ENCODE measurements around the gene SGSM1.
"Not testable (repeated sequence)": the region's sequence is repeated elsewhere in the genome, so short reads cannot be mapped to it uniquely, and the experiment has no call there.

The SGSM1 gene

DNA sequence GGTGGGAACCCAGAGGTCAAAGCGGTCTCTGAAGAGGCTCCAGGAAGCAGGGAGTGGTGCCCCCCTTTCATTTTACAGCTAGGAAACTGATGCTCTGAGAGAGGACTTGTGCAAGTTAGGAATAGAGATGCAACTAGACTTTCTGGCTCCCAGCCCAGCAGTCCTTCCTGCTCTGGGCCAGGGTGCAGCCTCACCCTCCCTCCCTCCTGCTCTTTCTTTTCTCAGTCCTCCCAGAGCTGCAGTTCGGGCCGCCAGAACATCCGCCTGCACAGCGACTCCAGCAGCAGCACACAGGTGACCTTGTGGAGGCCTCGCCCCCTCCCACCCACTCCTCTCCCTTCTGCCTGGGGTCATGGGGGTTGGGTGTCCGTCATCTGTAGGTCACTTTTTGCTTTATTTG, 89.0 kb downstream of the SGSM1 start:
- Histone ChIP-seq H3K4me3 (ENCODE audit: low read length) (no peak overlapping the region), H3K4me1 (ENCODE audit: control insufficient read depth, insufficient read depth, low read length) (peaks cover 1% of the 10 kb centered on the region; the same call in 1 of the 2 replicates), H3K36me3 (ENCODE audit: control insufficient read depth, insufficient read depth, low read length) (no peaks in the 10 kb centered on the region), H3K27ac (ENCODE audit: low read length) (no peak overlapping the region), H3K9me3 (ENCODE audit: control insufficient read depth, insufficient read depth, low read length) (no peaks in the 10 kb centered on the region), H3K27me3 (ENCODE audit: control insufficient read depth, insufficient read depth, low read length) (no peaks in the 10 kb centered on the region)
- no peak for DNase-seq (ENCODE audit: low read depth, low spot score)
- WGBS (ENCODE audit: insufficient coverage, insufficient read length), result no CpG with 5 or more reads among the region's 7 CpGs

DNA sequence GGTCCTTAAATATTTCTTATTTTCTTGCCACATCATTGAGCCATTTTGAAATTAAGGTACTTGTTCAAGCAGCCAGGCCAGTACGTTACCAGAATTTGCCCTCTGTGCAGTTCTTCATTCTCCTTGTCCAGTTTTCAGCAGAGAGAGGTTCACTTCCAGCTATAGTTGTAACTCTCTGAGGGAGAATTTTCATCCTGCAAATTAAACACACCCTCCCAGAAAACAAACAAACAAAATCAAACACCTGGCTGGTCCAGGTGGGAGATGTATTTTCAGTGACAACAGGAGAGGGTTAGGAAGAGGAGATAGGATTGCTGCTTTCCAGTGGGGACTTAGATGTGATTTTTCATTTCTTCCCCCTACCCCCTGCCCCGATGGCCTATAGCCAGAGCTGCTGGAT, 95.4 kb downstream of the SGSM1 start:
- WGBS (ENCODE audit: insufficient coverage, insufficient read length), result no CpG with 5 or more reads among the region's 2 CpGs
- Histone ChIP-seq H3K27me3 (ENCODE audit: control insufficient read depth, insufficient read depth, low read length) (no peaks in the 10 kb centered on the region), H3K9me3 (ENCODE audit: control insufficient read depth, insufficient read depth, low read length) (no peaks in the 10 kb centered on the region), H3K4me3 (ENCODE audit: low read length) (no peak overlapping the region), H3K36me3 (ENCODE audit: control insufficient read depth, insufficient read depth, low read length) (no peaks in the 10 kb centered on the region), H3K27ac (ENCODE audit: low read length) (no peak overlapping the region), H3K4me1 (ENCODE audit: control insufficient read depth, insufficient read depth, low read length) (no peaks in the 10 kb centered on the region)
- DNase-seq (ENCODE audit: low read depth, low spot score), result no peak

DNA sequence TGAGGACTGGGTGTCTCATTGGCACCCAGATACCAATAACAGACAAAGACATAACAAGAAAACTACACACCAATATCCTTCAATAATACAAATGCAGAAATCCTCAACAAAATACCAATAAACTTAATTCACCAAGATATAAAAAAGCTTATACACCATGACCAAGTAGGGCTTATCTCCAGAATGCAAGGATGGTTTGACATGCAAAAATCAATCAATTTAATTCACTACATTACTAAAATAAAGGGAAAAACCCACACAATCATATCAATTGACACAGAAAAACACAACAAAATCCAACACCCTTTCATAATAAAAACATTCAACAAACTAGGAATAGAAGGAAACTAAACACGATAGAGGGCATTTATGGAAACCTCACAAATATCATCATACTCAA, 99.9 kb downstream of the SGSM1 start:
- Histone ChIP-seq H3K27ac (ENCODE audit: low read length) (no peak overlapping the region), H3K4me1 (ENCODE audit: control insufficient read depth, insufficient read depth, low read length) (no peaks in the 10 kb centered on the region), H3K27me3 (ENCODE audit: control insufficient read depth, insufficient read depth, low read length) (no peaks in the 10 kb centered on the region), H3K9me3 (ENCODE audit: control insufficient read depth, insufficient read depth, low read length) (no peaks in the 10 kb centered on the region), H3K36me3 (ENCODE audit: control insufficient read depth, insufficient read depth, low read length) (no peaks in the 10 kb centered on the region), H3K4me3 (ENCODE audit: low read length) (no peak overlapping the region)
- WGBS (ENCODE audit: insufficient coverage, insufficient read length), result no CpG with 5 or more reads among the region's 1 CpG
- DNase-seq (ENCODE audit: low read depth, low spot score), result no peak

DNA sequence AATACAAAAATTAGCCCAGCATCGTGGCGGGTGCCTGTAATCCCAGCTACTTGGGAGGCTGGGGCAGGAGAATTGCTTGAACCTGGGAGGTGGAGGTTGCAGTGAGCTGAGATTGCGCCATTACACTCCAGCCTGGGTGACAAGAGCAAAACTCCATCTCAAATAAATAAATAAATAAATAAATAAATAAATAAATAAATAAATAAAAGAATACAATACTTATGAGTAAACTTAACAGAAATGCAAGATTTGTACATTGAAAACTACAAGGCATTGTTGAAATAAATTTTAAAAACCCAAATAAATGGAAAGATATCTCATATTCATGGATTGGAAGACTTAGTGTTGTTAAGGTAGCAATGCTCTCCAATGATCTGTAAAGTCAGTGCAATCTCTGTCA, 101.1 kb downstream of the SGSM1 start:
- WGBS (ENCODE audit: insufficient coverage, insufficient read length), result no CpG with 5 or more reads among the region's 3 CpGs
- H3K27me3 ChIP-seq (ENCODE audit: control insufficient read depth, insufficient read depth, low read length); H3K4me1 ChIP-seq (ENCODE audit: control insufficient read depth, insufficient read depth, low read length); H3K4me3 ChIP-seq (ENCODE audit: low read length); DNase-seq (ENCODE audit: low read depth, low spot score); H3K27ac ChIP-seq (ENCODE audit: low read length); H3K9me3 ChIP-seq (ENCODE audit: control insufficient read depth, insufficient read depth, low read length); H3K36me3 ChIP-seq (ENCODE audit: control insufficient read depth, insufficient read depth, low read length): not testable (repeated sequence)

DNA sequence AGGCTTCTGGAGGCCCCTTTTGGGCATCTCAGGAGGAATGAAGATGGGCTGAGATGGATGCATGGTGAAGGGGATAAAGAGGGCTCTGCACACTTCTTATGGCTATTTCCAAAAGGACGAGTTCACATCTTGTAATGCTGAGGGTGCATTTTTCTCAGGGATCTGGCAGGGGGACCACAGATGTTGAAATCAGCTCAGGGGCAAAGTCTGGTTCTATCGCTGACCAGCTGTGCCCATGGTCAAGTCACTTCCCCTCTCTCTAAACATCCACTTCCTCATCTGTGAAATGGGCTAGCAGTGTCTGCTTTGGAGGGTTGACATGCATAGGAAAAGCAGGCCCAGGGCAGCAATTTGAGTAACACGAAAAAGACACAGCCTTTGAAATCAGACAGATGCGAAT, 114.0 kb downstream of the SGSM1 start:
- no peaks in the 10 kb centered on the region for H3K27me3 ChIP-seq (ENCODE audit: control insufficient read depth, insufficient read depth, low read length)
- WGBS (ENCODE audit: insufficient coverage, insufficient read length), result no CpG with 5 or more reads among the region's 4 CpGs
- H3K36me3 ChIP-seq (ENCODE audit: control insufficient read depth, insufficient read depth, low read length), result no peaks in the 10 kb centered on the region
- no peaks in the 10 kb centered on the region for H3K9me3 ChIP-seq (ENCODE audit: control insufficient read depth, insufficient read depth, low read length)
- no peaks in the 10 kb centered on the region for H3K4me1 ChIP-seq (ENCODE audit: control insufficient read depth, insufficient read depth, low read length)
- DNase-seq (ENCODE audit: low read depth, low spot score), result no peak
- no peak overlapping the region for H3K27ac ChIP-seq (ENCODE audit: low read length)
- H3K4me3 ChIP-seq (ENCODE audit: low read length), result no peak overlapping the region

DNA sequence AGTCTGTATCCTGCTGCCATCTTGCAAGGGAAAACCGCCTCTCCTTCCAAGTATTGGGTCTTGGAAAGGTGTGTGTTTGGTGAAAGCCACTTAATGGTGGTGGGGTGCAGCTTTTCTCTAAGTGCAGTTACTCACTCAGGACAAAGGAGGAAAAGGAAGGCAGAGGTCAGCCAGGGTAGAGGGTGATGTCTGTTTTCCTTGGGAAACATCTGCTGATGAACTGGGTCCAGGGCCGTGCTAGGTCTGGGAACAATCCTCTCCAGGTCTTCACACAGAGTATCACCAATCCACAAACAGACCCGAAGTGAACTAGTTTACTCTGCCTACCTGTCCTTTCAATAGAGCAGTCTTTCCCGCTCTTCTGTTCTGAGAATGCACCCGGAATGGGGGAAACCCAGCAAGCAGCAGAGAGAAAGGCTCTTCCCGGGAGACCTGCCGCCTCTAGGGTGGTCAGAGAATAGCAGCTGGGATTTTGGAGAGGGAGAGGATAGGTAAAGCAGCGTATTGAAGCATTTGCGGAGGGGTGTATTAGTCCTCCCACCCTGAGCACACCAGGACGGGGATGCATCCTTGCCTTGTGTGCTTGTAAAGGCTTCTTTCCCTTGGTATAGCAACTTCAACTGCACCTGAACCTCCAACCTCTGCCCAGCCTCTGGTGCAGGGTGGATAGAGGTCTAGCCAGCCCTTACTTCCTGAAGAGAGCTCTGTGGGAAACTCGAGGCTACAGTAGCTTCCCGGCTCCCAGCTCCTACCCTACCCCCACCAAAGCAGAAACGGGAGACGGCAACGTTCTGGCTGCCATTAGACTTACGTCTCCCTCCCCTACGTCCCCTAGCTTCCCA, 119.8 kb downstream of the SGSM1 start:
- WGBS (ENCODE audit: insufficient coverage, insufficient read length), result no CpG with 5 or more reads among the region's 17 CpGs
- DNase-seq (ENCODE audit: low read depth, low spot score), result no peak
- no peaks in the 10 kb centered on the region for H3K9me3 ChIP-seq (ENCODE audit: control insufficient read depth, insufficient read depth, low read length)

DNA sequence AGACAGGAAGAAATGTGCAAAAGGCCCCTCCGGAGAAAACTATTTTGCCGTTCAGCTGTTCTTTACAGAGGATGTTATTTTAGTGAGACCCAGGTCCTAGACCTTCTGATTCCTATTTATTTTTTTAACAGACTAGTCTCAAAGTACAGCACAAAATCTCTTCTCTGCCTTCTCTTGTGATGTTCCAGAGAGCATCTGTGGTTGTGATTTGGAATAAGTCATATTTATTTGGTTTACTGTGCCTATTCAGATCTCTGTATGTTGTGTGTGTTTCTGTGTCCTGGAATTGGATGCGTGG, 120.4 kb downstream of the SGSM1 start:
- Histone ChIP-seq H3K4me1 (ENCODE audit: control insufficient read depth, insufficient read depth, low read length) (peaks cover 3% of the 10 kb centered on the region; the same call in 1 of the 2 replicates), H3K4me3 (ENCODE audit: low read length) (no peak overlapping the region), H3K9me3 (ENCODE audit: control insufficient read depth, insufficient read depth, low read length) (no peaks in the 10 kb centered on the region), H3K27ac (ENCODE audit: low read length) (no peak overlapping the region), H3K27me3 (ENCODE audit: control insufficient read depth, insufficient read depth, low read length) (no peaks in the 10 kb centered on the region), H3K36me3 (ENCODE audit: control insufficient read depth, insufficient read depth, low read length) (no peaks in the 10 kb centered on the region)
- no CpG with 5 or more reads among the region's 3 CpGs for WGBS (ENCODE audit: insufficient coverage, insufficient read length)
- DNase-seq (ENCODE audit: low read depth, low spot score), result no peak

More for the DNA sequence above, 119.8 kb downstream of the SGSM1 start:
- H3K4me1 ChIP-seq (ENCODE audit: control insufficient read depth, insufficient read depth, low read length), result peaks cover 3% of the 10 kb centered on the region; the same call in 1 of the 2 replicates
- no peaks in the 10 kb centered on the region for H3K27me3 ChIP-seq (ENCODE audit: control insufficient read depth, insufficient read depth, low read length)
- no peak overlapping the region for H3K27ac ChIP-seq (ENCODE audit: low read length)
- no peaks in the 10 kb centered on the region for H3K36me3 ChIP-seq (ENCODE audit: control insufficient read depth, insufficient read depth, low read length)
- no peak overlapping the region for H3K4me3 ChIP-seq (ENCODE audit: low read length)

DNA sequence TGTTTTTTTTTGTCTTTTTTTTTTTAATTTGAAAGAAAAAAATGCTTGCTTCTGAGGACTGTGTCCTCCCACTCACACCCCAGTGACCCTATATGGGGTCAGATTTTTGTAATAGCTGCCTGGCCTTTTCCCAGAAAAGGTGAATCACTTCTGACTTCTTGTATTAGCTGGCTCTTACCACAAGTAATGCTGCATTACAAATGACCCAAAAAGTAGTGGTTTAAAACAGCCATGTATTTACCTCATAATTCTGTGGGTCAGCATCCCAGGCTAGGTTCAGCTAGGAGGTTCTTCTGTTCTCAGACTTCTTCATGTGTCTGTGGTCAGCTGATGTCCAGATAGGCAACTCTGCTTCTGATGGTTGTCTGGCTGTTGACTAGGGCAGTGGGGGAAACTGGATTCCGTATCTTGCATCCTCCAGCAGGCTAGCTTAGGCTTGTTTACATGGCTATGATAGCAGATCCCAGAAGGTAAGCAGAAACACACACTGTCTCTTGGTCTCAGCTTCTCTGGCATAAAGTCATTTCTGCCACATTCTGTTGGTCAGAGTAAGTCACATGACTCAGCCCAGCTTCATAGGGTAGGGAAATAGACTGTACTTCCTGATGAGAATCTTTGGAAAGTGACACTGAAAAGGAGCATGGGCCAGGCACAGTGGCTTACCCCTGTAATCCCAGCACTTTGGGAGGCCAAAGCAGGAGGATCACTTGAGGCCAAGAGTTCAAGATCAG, 121.0 kb downstream of the SGSM1 start:
- no peak overlapping the region for H3K4me3 ChIP-seq (ENCODE audit: low read length)
- no peaks in the 10 kb centered on the region for H3K27me3 ChIP-seq (ENCODE audit: control insufficient read depth, insufficient read depth, low read length)
- H3K9me3 ChIP-seq (ENCODE audit: control insufficient read depth, insufficient read depth, low read length), result no peaks in the 10 kb centered on the region
- no CpG with 5 or more reads among the region's 1 CpG for WGBS (ENCODE audit: insufficient coverage, insufficient read length)
- no peak for DNase-seq (ENCODE audit: low read depth, low spot score)
- H3K4me1 ChIP-seq (ENCODE audit: control insufficient read depth, insufficient read depth, low read length), result peaks cover 3% of the 10 kb centered on the region; the same call in 1 of the 2 replicates
- no peak overlapping the region for H3K27ac ChIP-seq (ENCODE audit: low read length)
- H3K36me3 ChIP-seq (ENCODE audit: control insufficient read depth, insufficient read depth, low read length), result no peaks in the 10 kb centered on the region

DNA sequence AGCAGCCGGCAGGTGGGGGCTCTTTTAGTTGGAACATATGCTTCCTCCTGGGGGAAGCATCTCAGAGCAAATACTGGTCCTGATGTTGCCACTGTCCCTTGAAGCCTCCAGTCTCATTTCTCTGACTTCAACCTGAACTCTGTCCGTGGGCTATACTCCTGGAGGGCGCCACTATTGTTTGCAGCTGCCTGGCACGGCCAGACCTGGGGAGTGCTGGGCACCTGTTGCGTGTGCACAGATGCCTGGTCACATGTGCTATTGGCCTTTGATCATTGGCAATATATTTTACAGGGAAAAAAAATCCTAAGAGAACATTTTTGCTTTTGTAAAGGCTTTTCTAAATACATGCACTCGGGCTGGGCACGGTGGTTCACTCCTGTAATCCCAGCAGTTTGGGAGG, 122.3 kb downstream of the SGSM1 start:
- DNase-seq (ENCODE audit: low read depth, low spot score), result no peak
- Histone ChIP-seq H3K36me3 (ENCODE audit: control insufficient read depth, insufficient read depth, low read length) (no peaks in the 10 kb centered on the region), H3K27me3 (ENCODE audit: control insufficient read depth, insufficient read depth, low read length) (no peaks in the 10 kb centered on the region), H3K4me3 (ENCODE audit: low read length) (no peak overlapping the region), H3K27ac (ENCODE audit: low read length) (no peak overlapping the region), H3K4me1 (ENCODE audit: control insufficient read depth, insufficient read depth, low read length) (peaks cover 3% of the 10 kb centered on the region; the same call in 1 of the 2 replicates), H3K9me3 (ENCODE audit: control insufficient read depth, insufficient read depth, low read length) (no peaks in the 10 kb centered on the region)
- no CpG with 5 or more reads among the region's 7 CpGs for WGBS (ENCODE audit: insufficient coverage, insufficient read length)

DNA sequence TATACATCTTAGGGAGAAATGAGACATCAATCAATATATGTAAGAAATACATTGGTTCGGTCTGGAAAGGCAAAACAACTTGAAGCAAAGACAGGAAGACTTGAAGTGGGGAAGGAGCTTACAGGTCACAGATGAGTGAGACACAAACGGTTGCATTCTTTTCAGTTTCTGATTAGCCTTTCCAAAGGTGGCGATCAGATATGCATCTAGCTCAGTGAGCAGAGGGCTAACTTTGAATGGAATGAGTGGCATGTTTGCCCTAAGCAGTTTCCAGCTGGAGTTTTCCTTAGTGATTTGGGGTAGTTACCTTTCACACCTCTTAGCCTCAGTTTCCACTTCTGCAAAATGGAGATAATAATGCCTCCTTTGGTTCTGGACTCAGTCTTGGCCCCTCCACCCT, 124.7 kb downstream of the SGSM1 start:
- no peaks in the 10 kb centered on the region for H3K9me3 ChIP-seq (ENCODE audit: control insufficient read depth, insufficient read depth, low read length)
- no peak overlapping the region for H3K4me3 ChIP-seq (ENCODE audit: low read length)
- no CpG with 5 or more reads among the region's 3 CpGs for WGBS (ENCODE audit: insufficient coverage, insufficient read length)
- no peak overlapping the region for H3K27ac ChIP-seq (ENCODE audit: low read length)
- DNase-seq (ENCODE audit: low read depth, low spot score), result no peak
- peaks cover 3% of the 10 kb centered on the region; the same call in 1 of the 2 replicates for H3K4me1 ChIP-seq (ENCODE audit: control insufficient read depth, insufficient read depth, low read length)
- no peaks in the 10 kb centered on the region for H3K27me3 ChIP-seq (ENCODE audit: control insufficient read depth, insufficient read depth, low read length)
- no peaks in the 10 kb centered on the region for H3K36me3 ChIP-seq (ENCODE audit: control insufficient read depth, insufficient read depth, low read length)

Data from iPS DF 6.9 (cell line).